IMR-90 (cell line): Measurements from ENCODE around the gene PCDHB1. TPM values are rescaled to one million over a fixed set of nuclear protein-coding genes. Genes with fewer than 3 reads are reported as not detected.

ENCODE experiments used
- ATAC-seq: fragments of 200-7000 bp; cut with Tn5 transposase; 2 replicates; pipeline ENCODE4 v1.9.1; 2020; ENCODE audit warnings: low read depth, mild to moderate bottlenecking, moderate library complexity
- BruUV-seq: library from RNA; stranded (reverse); fragments of 400-500 nt; replicated peaks from 2 replicates; lab custom pipeline; 2021; lab: Mats Ljungman, UMichigan
- CTCF ChIA-PET: fragments of 300-600 bp; formaldehyde crosslinking; extraction: SDS; loops from one replicate; lab custom pipeline; 2021; ENCODE audit warnings: antibody characterized with exemption; lab: Yijun Ruan, JAX
- POLR2A ChIA-PET: fragments of 300-600 bp; sonication (Branson Sonifier 250); formaldehyde crosslinking; loops from one replicate; lab custom pipeline; 2022; ENCODE audit warnings: antibody characterized with exemption; ENCODE audit not compliant: unreplicated experiment; lab: Charles Lee
- DNase-seq: peaks from one replicate; pipeline ENCODE4 v3.0.0; 2013
- H2AFZ ChIP-seq: replicated peaks from 2 replicates; pipeline ENCODE3; 2013; ENCODE audit warnings: low read length, mild to moderate bottlenecking; ENCODE audit not compliant: poor library complexity
- H2AK5ac ChIP-seq: 2 replicates; pipeline ENCODE4 v1.6.1; 2013; ENCODE audit warnings: low read depth, low read length, inconsistent platforms
- H2AK9ac ChIP-seq: replicated peaks from 2 replicates; pipeline ENCODE3; 2013; ENCODE audit warnings: mild to moderate bottlenecking, low read depth, low read length, moderate library complexity; ENCODE audit not compliant: poor library complexity
- H2BK120ac ChIP-seq: 2 replicates; pipeline ENCODE4 v1.6.1; 2013; ENCODE audit warnings: low read depth, low read length, inconsistent platforms
- H2BK15ac ChIP-seq: 3 replicates; pipeline ENCODE4 v1.6.1; 2013; ENCODE audit warnings: low read depth, low read length, inconsistent platforms
- H2BK20ac ChIP-seq: 2 replicates; pipeline ENCODE4 v1.6.1; 2013; ENCODE audit warnings: low read depth, mild to moderate bottlenecking, inconsistent platforms, low read length, moderate library complexity
- H2BK5ac ChIP-seq: 2 replicates; pipeline ENCODE4 v1.6.1; 2013; ENCODE audit warnings: mild to moderate bottlenecking, low read depth, low read length, inconsistent platforms; ENCODE audit not compliant: poor library complexity, severe bottlenecking
- H3K14ac ChIP-seq: replicated peaks from 2 replicates; pipeline ENCODE4 v1.6.1; 2013; ENCODE audit warnings: low read depth, low read length, inconsistent platforms
- H3K18ac ChIP-seq: 2 replicates; pipeline ENCODE4 v1.6.1; 2013; ENCODE audit warnings: low read depth, low read length, control low read depth
- H3K23ac ChIP-seq: 2 replicates; pipeline ENCODE4 v1.6.1; 2013; ENCODE audit warnings: low read depth, low read length, inconsistent platforms
- H3K27ac ChIP-seq: 2 replicates; pipeline ENCODE4 v1.5.1; 2013; ENCODE audit warnings: mild to moderate bottlenecking, control low read depth, low read length; ENCODE audit not compliant: insufficient read depth
- H3K27me3 ChIP-seq: 2 replicates; pipeline ENCODE4 v1.6.1; 2013; ENCODE audit warnings: low read length; ENCODE audit not compliant: control insufficient read depth, insufficient read depth
- H3K36me3 ChIP-seq: 2 replicates; pipeline ENCODE4 v1.6.1; 2013; ENCODE audit warnings: low read length, mixed read lengths; ENCODE audit not compliant: control insufficient read depth, insufficient read depth
- H3K4ac ChIP-seq: 2 replicates; pipeline ENCODE4 v1.6.1; 2013; ENCODE audit warnings: low read depth, low read length, inconsistent platforms
- H3K4me1 ChIP-seq: 2 replicates; pipeline ENCODE4 v1.6.1; 2013; ENCODE audit warnings: low read length, mixed read lengths; ENCODE audit not compliant: control insufficient read depth, insufficient read depth
- H3K4me2 ChIP-seq: 2 replicates; pipeline ENCODE4 v1.6.1; 2013; ENCODE audit warnings: low read depth, mild to moderate bottlenecking, control low read depth, low read length, moderate library complexity
- H3K4me3 ChIP-seq: 2 replicates; pipeline ENCODE4 v1.5.1; 2013; ENCODE audit warnings: low read depth, mild to moderate bottlenecking, control low read depth, low read length, moderate library complexity; ENCODE audit not compliant: insufficient read depth
- H3K56ac ChIP-seq: 2 replicates; pipeline ENCODE4 v1.6.1; 2013; ENCODE audit warnings: low read length, inconsistent platforms; ENCODE audit not compliant: insufficient read depth; ENCODE audit errors: extremely low read depth
- H3K79me1 ChIP-seq, 2 experiments: 2 replicates each; pipeline ENCODE4 v1.6.1; 2013; ENCODE audit warnings: low read length in 2 of 2, inconsistent platforms in 1 of 2, low read depth in 1 of 2
- H3K9ac ChIP-seq: 2 replicates; pipeline ENCODE4 v1.6.1; 2013; ENCODE audit warnings: low read depth, low read length, control low read depth
- H3K9me1 ChIP-seq: 2 replicates; pipeline ENCODE4 v1.6.1; 2013; ENCODE audit warnings: low read length, inconsistent platforms; ENCODE audit not compliant: insufficient read depth
- H3K9me3 ChIP-seq: 2 replicates; pipeline ENCODE4 v1.6.1; 2013; ENCODE audit warnings: low read length; ENCODE audit not compliant: control insufficient read depth, insufficient read depth
- H4K20me1 ChIP-seq: 2 replicates; pipeline ENCODE4 v1.6.1; 2013; ENCODE audit warnings: low read length, inconsistent platforms; ENCODE audit not compliant: insufficient read depth
- H4K5ac ChIP-seq: 2 replicates; pipeline ENCODE4 v1.6.1; 2013; ENCODE audit warnings: mild to moderate bottlenecking, low read depth, low read length, control low read depth
- H4K8ac ChIP-seq, 2 experiments: 2 replicates each; pipeline ENCODE4 v1.6.1; 2013; ENCODE audit warnings: low read depth in 2 of 2, low read length in 2 of 2, control low read depth in 1 of 2, inconsistent platforms in 1 of 2
- H4K91ac ChIP-seq: 2 replicates; pipeline ENCODE4 v1.6.1; 2013; ENCODE audit warnings: low read depth, low read length, inconsistent platforms; ENCODE audit not compliant: insufficient read depth
- BHLHE40 ChIP-seq: fragments of 150-350 bp; IDR thresholded peaks from 2 replicates; pipeline ENCODE4 v1.6.1; 2016; ENCODE audit warnings: mild to moderate bottlenecking, low read depth, low read length
- CEBPB ChIP-seq: IDR thresholded peaks from 2 replicates; pipeline ENCODE4 v1.6.1; 2012; ENCODE audit warnings: low read depth, low read length, improper control_type of control experiment
- CTCF ChIP-seq: conservative IDR thresholded peaks from 2 replicates; pipeline ENCODE4 v1.5.1; 2012; ENCODE audit warnings: mild to moderate bottlenecking, low read depth, low read length, improper control_type of control experiment
- ELK1 ChIP-seq: fragments of 150-350 bp; IDR thresholded peaks from 2 replicates; pipeline ENCODE4 v1.6.1; 2016; ENCODE audit warnings: low read depth, mild to moderate bottlenecking, low read length, moderate library complexity, borderline replicate concordance
- MAFK ChIP-seq: IDR thresholded peaks from 2 replicates; pipeline ENCODE4 v1.6.1; 2012; ENCODE audit warnings: low read depth, low read length, improper control_type of control experiment
- MAZ ChIP-seq: IDR thresholded peaks from 2 replicates; pipeline ENCODE4 v1.6.1; 2012; ENCODE audit warnings: low read depth, mild to moderate bottlenecking, low read length, improper control_type of control experiment, moderate library complexity, borderline replicate concordance
- POLR2A ChIP-seq: IDR thresholded peaks from 2 replicates; pipeline ENCODE4 v1.6.1; 2012; ENCODE audit warnings: mild to moderate bottlenecking, low read depth, low read length
- RAD21 ChIP-seq: IDR thresholded peaks from 2 replicates; pipeline ENCODE4 v1.6.1; 2012; ENCODE audit warnings: low read length, improper control_type of control experiment
- RCOR1 ChIP-seq: IDR thresholded peaks from 2 replicates; pipeline ENCODE4 v1.6.1; 2012; ENCODE audit warnings: mild to moderate bottlenecking, low read length, improper control_type of control experiment; ENCODE audit not compliant: insufficient replicate concordance
- WGBS, 2 experiments: methylation state at CpG; one replicate each; pipeline versions ENCODE4 v1.1.5 to v1.1.7; 2013; ENCODE audit warnings: missing lambda C conversion rate in 2 of 2; ENCODE audit not compliant: insufficient read length in 1 of 2; ENCODE audit errors: extremely low coverage in 2 of 2; 5-methylcytosine and 5-hydroxymethylcytosine counted together
- dilution Hi-C: fragments of 300-500 bp; cut with HindIII; formaldehyde crosslinking; loops from one replicate; pipeline ENCODE4 v1.14.3; 2018; ENCODE audit warnings: low sequenced_read_pairs; ENCODE audit not compliant: unreplicated experiment
- in situ Hi-C: fragments of 300-500 bp; cut with MboI; formaldehyde crosslinking; loops from 3 replicates; pipeline ENCODE4 v1.14.3; 2019; ENCODE audit warnings: low sequenced_read_pairs, inconsistent platforms, mixed read lengths
- intact Hi-C: fragments of 100-400 bp; cut with micrococcal nuclease; formaldehyde crosslinking; loops from 2 replicates; pipeline ENCODE4 v1.10.0; 2022
- polyA plus RNA-seq, 3 experiments: library from polyadenylated mRNA; depleted of rRNA; stranded (reverse); fragments of >200 nt; gene quantifications; 2 replicates each; pipeline ENCODE4 v1.2.3, GENCODE V29; 2012; ENCODE audit warnings: low replicate concordance in 1 of 3
- total RNA-seq: library from RNA; depleted of rRNA; stranded (reverse); fragments of >200 nt; gene quantifications from 2 replicates; pipeline ENCODE4 v1.2.3, GENCODE V29; 2012

The PCDHB1 gene
- total and polyA plus RNA-seq, 2 of the 4 experiments (the other 2 are of a cell fraction), result not detected

- H4K91ac ChIP-seq, result no peak overlapping the region
- no peaks in the 10 kb centered on the region for H3K9me1 ChIP-seq
- no peak overlapping the region for H3K18ac ChIP-seq
- no peak overlapping the region for H2AK5ac ChIP-seq
- H2BK15ac ChIP-seq, result no peak overlapping the region
- DNase-seq (no peak), ATAC-seq (no peak)
- H3K27ac ChIP-seq, result no peak overlapping the region
- no peak for TF ChIP-seq BHLHE40
- no peak for TF ChIP-seq CTCF
- no peak for TF ChIP-seq ELK1
- TF ChIP-seq CEBPB, result no peak
- no peak for TF ChIP-seq RAD21
- TF ChIP-seq MAZ, result no peak
- no peak for TF ChIP-seq POLR2A
- no peak for TF ChIP-seq MAFK
- no peak for TF ChIP-seq RCOR1
- ChIA-PET CTCF (no interaction called here), POLR2A (no interaction called here)
- no peak overlapping the region for H2AK9ac ChIP-seq
- intact Hi-C loops, result no loop called here
- no peak overlapping the region for H2BK20ac ChIP-seq
- 60% methylated on average over 1 of the region's 20 CpGs; no CpG with 5 or more reads in 1 of the 2 experiments for WGBS, 2 experiments
- no peak overlapping the region for H3K4ac ChIP-seq
- no peak overlapping the region for H3K56ac ChIP-seq
- dilution Hi-C loops, result no loop called here
- in situ Hi-C loops, result no loop called here
- H3K36me3 ChIP-seq, result no peaks in the 10 kb centered on the region
- BruUV-seq, result no TSS peak
- no peak overlapping the region for H3K23ac ChIP-seq
- H3K79me1 ChIP-seq, result no peaks in the 10 kb centered on the region
- no peak overlapping the region for H3K14ac ChIP-seq
- H2AFZ ChIP-seq, result no peak overlapping the region
- H3K4me2 ChIP-seq, result no peak overlapping the region
- H4K20me1 ChIP-seq, result no peaks in the 10 kb centered on the region
- no peaks in the 10 kb centered on the region for H3K27me3 ChIP-seq
- H3K4me3 ChIP-seq, result no peak overlapping the region
- no peak overlapping the region for H2BK120ac ChIP-seq
- no peak overlapping the region for H4K8ac ChIP-seq
- H4K5ac ChIP-seq, result no peak overlapping the region
- no peaks in the 10 kb centered on the region for H3K4me1 ChIP-seq
- H3K9me3 ChIP-seq, result peaks cover 14% of the 10 kb centered on the region; the same call in 1 of the 2 replicates
- H3K9ac ChIP-seq, result no peak overlapping the region
- no peak overlapping the region for H2BK5ac ChIP-seq
Observed at GRCh38 chr5:141101059-141101458, 49.9 kb downstream of the PCDHB1 start.
